ENCODE measurements around the gene OR6K2. TPM values are rescaled to one million over a fixed set of nuclear protein-coding genes. Genes with fewer than 3 reads are reported as not detected.

OR6K2 gene
- total RNA-seq, 6 experiments from 2014 or later, result not detected

GRCh38 chr1:158686111-158687009, 14.1 kb downstream of the OR6K2 start, which contains the start of gene SPTA1:
TSS of gene SPTA1 (minus strand) at chr1:158686715. CDS start at chr1:158686517, 198 bp downstream.
- Mint-ChIP-seq H3K9me3 (peaks cover 21% of the 10 kb centered on the region), H3K36me3 (ENCODE audit: low read depth) (no peaks in the 10 kb centered on the region), H3K4me3 (no peak within 1 kb of the TSS), H3K4me1 (ENCODE audit: low read depth) (no peaks in the 10 kb centered on the region), H3K27ac (no peak within 1 kb of the TSS), H3K27me3 (ENCODE audit: insufficient read depth) (no peaks in the 10 kb centered on the region)
- TF ChIP-seq, protein P1, sequence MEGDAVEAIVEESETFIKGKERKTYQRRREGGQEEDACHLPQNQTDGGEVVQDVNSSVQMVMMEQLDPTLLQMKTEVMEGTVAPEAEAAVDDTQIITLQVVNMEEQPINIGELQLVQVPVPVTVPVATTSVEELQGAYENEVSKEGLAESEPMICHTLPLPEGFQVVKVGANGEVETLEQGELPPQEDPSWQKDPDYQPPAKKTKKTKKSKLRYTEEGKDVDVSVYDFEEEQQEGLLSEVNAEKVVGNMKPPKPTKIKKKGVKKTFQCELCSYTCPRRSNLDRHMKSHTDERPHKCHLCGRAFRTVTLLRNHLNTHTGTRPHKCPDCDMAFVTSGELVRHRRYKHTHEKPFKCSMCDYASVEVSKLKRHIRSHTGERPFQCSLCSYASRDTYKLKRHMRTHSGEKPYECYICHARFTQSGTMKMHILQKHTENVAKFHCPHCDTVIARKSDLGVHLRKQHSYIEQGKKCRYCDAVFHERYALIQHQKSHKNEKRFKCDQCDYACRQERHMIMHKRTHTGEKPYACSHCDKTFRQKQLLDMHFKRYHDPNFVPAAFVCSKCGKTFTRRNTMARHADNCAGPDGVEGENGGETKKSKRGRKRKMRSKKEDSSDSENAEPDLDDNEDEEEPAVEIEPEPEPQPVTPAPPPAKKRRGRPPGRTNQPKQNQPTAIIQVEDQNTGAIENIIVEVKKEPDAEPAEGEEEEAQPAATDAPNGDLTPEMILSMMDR (IDR thresholded peaks at IDR 0.05), result no peak
- no peak for DNase-seq

DNA sequence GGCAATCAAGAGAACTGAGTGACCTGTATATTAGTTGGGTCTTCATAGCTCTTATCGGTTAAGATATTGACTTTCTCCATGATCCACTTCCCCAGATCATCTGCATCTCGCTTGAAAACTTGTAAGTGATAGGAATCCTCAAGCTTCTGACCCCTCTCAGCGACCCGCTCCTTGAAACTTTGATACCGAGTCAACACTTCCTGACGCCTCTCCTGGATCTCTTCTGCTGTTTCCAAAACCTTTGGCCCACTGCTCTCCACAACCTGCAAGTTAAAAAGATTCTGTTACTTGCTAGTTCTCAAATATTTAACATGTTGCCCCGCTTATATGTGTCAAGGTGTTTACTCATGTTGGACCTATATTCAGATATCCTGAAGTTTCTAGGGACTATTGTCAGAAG, 15.4 kb downstream of the OR6K2 start:
- no peaks in the 10 kb centered on the region for H3K4me1 Mint-ChIP-seq (ENCODE audit: low read depth)
- no peaks in the 10 kb centered on the region for H3K36me3 Mint-ChIP-seq (ENCODE audit: low read depth)
- no peak for DNase-seq
- peaks cover 15% of the 10 kb centered on the region for H3K9me3 Mint-ChIP-seq
- TF ChIP-seq, protein P1 (IDR thresholded peaks at IDR 0.05), result no peak
- no peak overlapping the region for H3K4me3 Mint-ChIP-seq
- H3K27ac Mint-ChIP-seq, result no peak overlapping the region
- no peaks in the 10 kb centered on the region for H3K27me3 Mint-ChIP-seq (ENCODE audit: insufficient read depth)

DNA sequence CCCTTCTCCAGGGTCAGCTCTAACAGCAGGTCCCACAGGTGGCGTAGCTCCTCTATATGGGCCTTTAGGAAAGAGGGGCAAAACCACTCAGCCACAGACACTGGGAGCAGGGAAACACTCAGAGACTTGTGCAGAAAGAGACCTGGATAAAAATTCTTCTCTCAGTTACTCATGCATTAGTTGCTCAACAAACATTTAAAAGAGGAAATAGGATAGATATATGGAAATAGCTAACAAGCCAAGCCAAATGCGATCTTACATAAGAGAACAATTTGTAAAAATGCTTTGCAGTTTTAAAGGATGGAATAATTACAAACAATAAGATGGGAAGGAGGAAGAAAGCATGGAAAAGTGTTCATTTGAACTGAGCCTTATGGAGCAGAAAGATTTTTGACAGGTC, 18.8 kb downstream of the OR6K2 start:
- DNase-seq, result no peak
- H3K4me3 Mint-ChIP-seq, result no peak overlapping the region
- TF ChIP-seq, protein P1 (IDR thresholded peaks at IDR 0.05), result no peak
- no peaks in the 10 kb centered on the region; the same call in 1 of the 2 replicates for H3K27me3 Mint-ChIP-seq (ENCODE audit: insufficient read depth)
- H3K36me3 Mint-ChIP-seq (ENCODE audit: low read depth), result no peaks in the 10 kb centered on the region; the same call in 1 of the 2 replicates
- H3K4me1 Mint-ChIP-seq (ENCODE audit: low read depth), result no peaks in the 10 kb centered on the region
- peaks cover 20% of the 10 kb centered on the region for H3K9me3 Mint-ChIP-seq
- H3K27ac Mint-ChIP-seq, result no peak overlapping the region

DNA sequence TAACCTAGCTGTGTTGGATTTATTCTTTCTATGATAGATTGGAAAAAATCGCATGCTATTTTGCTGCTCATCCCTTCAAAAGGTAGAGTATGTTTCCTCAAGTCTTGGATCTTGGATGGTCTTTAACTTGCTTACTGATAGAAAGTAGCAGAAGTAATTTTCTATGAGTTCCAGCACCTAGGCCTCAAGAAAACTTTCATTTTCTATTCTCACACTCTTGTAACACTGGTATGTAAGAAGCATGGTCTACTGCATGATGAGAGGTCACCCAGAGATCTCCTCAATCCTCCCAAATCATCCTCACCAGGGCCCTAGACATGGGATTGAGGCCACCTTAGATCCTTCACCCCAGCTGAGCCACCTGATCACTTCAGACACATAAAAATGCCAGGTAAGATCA, 21.2 kb downstream of the OR6K2 start:
- no peak overlapping the region for H3K27ac Mint-ChIP-seq
- H3K4me3 Mint-ChIP-seq, result no peak overlapping the region
- H3K36me3 Mint-ChIP-seq (ENCODE audit: low read depth), result no peaks in the 10 kb centered on the region; the same call in 1 of the 2 replicates
- H3K9me3 Mint-ChIP-seq, result peaks cover 20% of the 10 kb centered on the region
- no peaks in the 10 kb centered on the region for H3K4me1 Mint-ChIP-seq (ENCODE audit: low read depth)
- no peak for DNase-seq
- H3K27me3 Mint-ChIP-seq (ENCODE audit: insufficient read depth), result no peaks in the 10 kb centered on the region; the same call in 1 of the 2 replicates
- TF ChIP-seq, protein P1 (IDR thresholded peaks at IDR 0.05), result no peak

DNA sequence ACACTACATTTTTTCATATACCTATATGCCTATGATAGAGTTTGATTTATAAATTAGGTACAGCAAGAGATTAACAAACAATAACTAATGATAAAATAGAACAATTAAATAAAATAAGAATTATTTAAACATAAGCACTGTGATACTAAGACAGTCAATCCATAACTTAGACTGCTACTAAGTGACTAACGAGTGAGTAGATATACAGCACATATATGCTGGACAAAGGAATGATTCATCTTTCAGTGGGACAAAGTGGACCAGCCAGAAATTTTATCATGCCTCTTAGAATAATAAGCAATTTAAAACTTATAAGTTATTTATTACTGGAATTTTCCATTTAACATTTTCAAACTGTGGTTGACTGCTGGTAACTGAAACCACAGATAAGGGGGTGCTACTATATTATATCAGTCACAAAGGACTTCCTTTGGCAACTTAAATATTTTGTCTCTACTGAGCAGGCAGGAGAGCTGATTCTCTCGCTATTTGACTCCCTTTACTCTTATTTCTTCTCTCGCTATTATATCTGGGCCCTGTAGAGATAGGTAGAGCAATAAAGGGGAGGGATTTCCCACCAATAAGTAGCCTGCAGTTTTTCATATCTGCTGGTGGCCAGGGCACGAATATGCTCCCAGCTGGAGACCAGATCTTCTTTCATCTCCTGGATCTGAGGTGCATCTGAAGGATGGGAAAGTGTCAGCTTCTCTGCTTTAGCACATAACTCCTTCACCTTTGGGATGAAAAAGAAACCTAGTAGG, 24.7 kb downstream of the OR6K2 start:
- Mint-ChIP-seq H3K4me3 (no peak overlapping the region), H3K36me3 (ENCODE audit: low read depth) (no peaks in the 10 kb centered on the region; the same call in 1 of the 2 replicates), H3K27me3 (ENCODE audit: insufficient read depth) (no peaks in the 10 kb centered on the region; the same call in 1 of the 2 replicates), H3K4me1 (ENCODE audit: low read depth) (no peaks in the 10 kb centered on the region), H3K9me3 (peaks cover 20% of the 10 kb centered on the region), H3K27ac (no peak overlapping the region)
- TF ChIP-seq, protein P1 (IDR thresholded peaks at IDR 0.05), result no peak
- DNase-seq, result no peak
